Body of pancreas (tissue), 4 donors: ENCODE measurements around the gene HMCN2.

Experiments
- CTCF ChIP-seq, 7 experiments: fragments of 450-650 bp in 4 of 7; fragments of 200-600 bp in 3 of 7; sonication (generic) in 3 of 7; IDR thresholded peaks; one replicate each; pipeline ENCODE4 v1.5.1; 2016 to 2019; ENCODE audit warnings: antibody characterized with exemption in 7 of 7
- POLR2A ChIP-seq, 3 donors: fragments of 450-650 bp; IDR thresholded peaks; one replicate each; pipeline ENCODE4 v1.6.1; 2016; ENCODE audit warnings: antibody characterized with exemption in 3 of 3, mild to moderate bottlenecking in 2 of 3

GRCh38 chr9:130411566-130411915 is 146.0 kb downstream of the HMCN2 start:
- TF ChIP-seq POLR2A (IDR thresholded peaks at IDR 0.05): no peak
- TF ChIP-seq CTCF (IDR thresholded peaks at IDR 0.05): no peak
